IPS-18c (cell line): Measurements from ENCODE around the gene GMPS.
"Not testable (repeated sequence)": the region's sequence is repeated elsewhere in the genome, so short reads cannot be mapped to it uniquely, and the experiment has no call there.

ENCODE experiments used
- H3K4me3 ChIP-seq: 2 replicates; pipeline ENCODE4 v1.7.0; 2013; ENCODE audit warnings: low read depth, mild to moderate bottlenecking, low read length, moderate library complexity; ENCODE audit not compliant: insufficient read depth
- H3K9me3 ChIP-seq: one replicate; pipeline ENCODE4 v1.6.1; 2013; ENCODE audit warnings: mild to moderate bottlenecking, low read length, moderate library complexity; ENCODE audit not compliant: control insufficient read depth, insufficient read depth

The GMPS gene

GRCh38 chr3:155960060-155960459 lies 89.6 kb downstream of the GMPS start:
- Histone ChIP-seq H3K9me3 (no peaks in the 10 kb centered on the region), H3K4me3 (no peak overlapping the region)

GRCh38 chr3:155961044-155961443 lies 90.6 kb downstream of the GMPS start:
- not testable (repeated sequence) for H3K9me3 ChIP-seq, H3K4me3 ChIP-seq

GRCh38 chr3:155963570-155963969 lies 93.1 kb downstream of the GMPS start:
- no peaks in the 10 kb centered on the region for H3K9me3 ChIP-seq

DNA sequence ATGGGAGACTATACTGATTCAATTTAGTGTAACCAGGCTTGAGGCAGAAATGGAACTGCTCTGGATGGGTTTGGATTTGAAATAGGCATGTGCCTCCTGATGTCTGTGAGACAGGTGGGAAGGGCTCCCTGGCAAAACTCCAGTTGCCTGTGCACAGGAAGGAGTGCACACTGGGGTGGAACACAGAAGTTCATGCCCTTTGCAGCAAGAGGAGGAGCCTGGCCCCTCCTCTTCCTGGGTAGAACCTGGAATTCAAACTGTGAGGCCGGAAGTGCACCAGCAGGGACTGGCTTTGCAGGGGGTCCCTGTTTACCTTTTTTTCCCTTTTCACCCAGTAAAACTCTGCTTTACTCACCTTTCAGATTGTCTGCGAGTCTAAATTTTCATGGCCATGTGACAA lies 99.9 kb downstream of the GMPS start:
- Histone ChIP-seq H3K9me3 (peaks cover 6% of the 10 kb centered on the region), H3K4me3 (no peak overlapping the region)

More at GRCh38 chr3:155963570-155963969, 93.1 kb downstream of the GMPS start:
- H3K4me3 ChIP-seq: no peak overlapping the region

- Histone ChIP-seq H3K4me3 (no peak overlapping the region), H3K9me3 (peaks cover 6% of the 10 kb centered on the region)
Measured at GRCh38 chr3:155972885-155973584, 102.6 kb downstream of the GMPS start.

DNA sequence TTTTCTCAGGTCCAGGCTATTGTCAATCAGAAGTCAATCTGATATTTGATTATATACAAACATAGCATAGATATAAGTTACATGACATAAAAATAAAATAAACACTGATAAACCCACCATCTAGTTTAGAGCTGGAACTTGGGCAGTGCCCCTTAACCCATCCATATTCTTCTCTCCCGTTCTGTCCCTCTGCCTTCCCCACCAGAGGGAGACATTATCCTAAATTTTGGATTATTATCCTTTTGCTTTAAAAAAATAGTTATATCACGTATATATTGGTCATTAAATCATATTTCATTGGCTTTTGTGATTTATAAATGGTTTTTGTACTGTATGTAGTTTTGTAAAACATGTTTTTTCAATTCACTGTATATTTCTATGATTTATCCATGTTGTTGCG lies 107.9 kb downstream of the GMPS start:
- H3K9me3 ChIP-seq: no peaks in the 10 kb centered on the region
- no peak overlapping the region for H3K4me3 ChIP-seq

DNA sequence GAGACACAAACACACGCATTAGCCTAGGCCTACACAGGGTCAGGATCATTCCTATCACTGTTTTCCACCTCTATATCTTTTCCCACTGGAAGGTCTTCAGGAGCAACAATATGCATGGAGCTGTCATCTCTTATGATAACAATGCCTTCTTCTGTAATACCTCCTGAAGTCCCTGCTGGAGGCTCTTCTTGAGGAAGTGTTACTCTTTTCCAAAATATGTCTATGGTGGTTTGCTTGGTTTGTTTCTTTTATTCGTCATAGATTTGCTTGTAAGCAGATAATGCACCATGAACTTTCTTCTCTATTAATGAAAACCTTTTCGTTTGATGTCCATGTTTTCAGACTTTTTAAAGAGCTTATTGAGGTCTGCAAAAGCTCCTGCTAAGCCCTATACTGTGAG lies 109.3 kb downstream of the GMPS start:
- no peaks in the 10 kb centered on the region for H3K9me3 ChIP-seq

DNA sequence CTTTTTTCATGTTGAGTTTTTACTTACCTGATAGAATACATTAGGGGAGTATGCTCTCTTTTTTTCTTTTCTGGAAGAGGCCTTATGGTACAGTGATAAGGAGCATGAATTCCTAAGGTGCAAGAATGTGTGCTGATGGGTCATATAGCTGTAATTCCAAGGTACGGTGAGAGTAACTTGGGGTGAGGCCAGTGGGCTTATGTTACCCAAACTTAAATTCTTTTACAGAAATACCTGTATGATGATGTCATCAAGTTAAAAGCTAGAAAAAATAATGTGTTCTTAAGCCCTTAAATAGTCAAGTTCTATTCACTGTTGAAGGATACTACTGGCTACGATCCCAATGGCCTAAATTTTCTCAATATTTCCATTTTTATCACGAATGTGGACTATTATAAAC lies 111.2 kb downstream of the GMPS start:
- Histone ChIP-seq H3K4me3 (no peak overlapping the region), H3K9me3 (no peaks in the 10 kb centered on the region)

More for the DNA sequence above, 109.3 kb downstream of the GMPS start:
- H3K4me3 ChIP-seq: no peak overlapping the region

DNA sequence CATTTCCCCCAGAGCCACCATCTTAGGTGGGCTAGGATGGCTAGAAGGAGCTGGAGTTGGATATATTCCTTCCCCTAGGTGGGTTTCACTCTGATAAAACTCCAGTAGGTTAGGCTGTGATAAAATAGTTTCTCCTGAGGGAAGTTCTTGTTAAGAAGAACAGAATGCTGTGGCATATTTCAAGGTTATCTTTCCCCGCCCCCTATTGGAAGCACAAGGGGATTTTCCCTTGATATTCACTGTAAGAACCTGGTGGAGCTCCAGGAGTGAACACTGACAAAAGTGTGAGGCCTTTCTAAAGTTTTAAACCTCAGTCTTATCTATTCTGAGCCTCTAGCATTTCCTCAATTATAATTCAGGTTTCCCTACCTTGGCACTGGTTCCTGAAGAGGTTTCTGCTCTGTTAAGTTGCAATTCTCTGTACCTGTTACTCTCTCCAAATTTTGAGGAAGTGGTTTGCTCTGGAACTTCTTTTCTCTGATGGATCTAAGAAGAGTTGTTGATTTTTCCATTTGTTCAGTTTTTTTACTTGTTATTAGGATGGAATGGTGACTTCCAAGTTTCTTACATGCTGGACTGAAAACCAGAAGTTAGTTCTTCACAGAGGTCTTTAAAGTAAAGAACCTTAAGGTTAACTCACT lies 113.5 kb downstream of the GMPS start:
- H3K4me3 ChIP-seq: no peak overlapping the region
- no peaks in the 10 kb centered on the region for H3K9me3 ChIP-seq

- Histone ChIP-seq H3K9me3 (no peaks in the 10 kb centered on the region), H3K4me3 (no peak overlapping the region)
Measured at GRCh38 chr3:155984791-155985417, 114.5 kb downstream of the GMPS start.

DNA sequence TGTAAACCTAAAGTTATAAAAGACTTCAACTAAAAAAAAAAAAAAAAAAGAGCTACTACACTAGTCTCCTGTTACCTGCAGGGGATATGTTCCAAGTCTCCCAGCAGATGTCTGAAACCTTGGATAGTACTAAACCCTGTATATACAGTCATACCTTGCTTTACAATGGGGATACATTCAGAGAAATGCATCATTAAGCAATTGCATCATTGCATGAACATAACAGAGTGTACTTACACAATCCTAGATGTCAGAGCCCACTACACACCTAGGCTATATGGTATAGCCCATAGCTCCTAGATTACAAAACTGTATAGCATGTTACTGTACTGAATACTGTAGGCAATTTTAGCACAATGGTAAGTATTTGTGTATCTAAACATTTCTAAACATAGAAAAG lies 119.1 kb downstream of the GMPS start:
- H3K9me3 ChIP-seq: no peaks in the 10 kb centered on the region
- no peak overlapping the region for H3K4me3 ChIP-seq

- no peak overlapping the region for H3K4me3 ChIP-seq
- H3K9me3 ChIP-seq: no peaks in the 10 kb centered on the region
Measured at GRCh38 chr3:155991212-155991611, 120.8 kb downstream of the GMPS start.

DNA sequence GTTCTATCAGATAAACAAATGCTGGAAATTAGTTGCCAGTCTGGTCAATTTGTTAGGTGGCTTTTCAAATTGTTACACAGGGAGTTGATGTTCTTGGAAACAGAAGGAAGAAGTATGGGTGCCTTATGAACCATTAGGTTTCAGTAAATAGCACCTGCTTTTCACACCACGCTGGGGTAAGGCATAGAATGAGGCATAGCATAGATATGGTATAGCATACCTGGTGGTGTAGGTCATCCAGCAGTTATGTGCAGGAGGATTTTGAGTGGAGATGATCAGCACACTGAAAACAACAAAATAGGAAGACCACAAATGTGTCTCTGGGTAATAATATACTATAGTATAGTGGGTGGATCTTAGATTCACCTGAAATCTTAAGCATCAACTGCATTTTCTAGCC lies 121.4 kb downstream of the GMPS start:
- H3K9me3 ChIP-seq: no peaks in the 10 kb centered on the region
- no peak overlapping the region for H3K4me3 ChIP-seq
